ENCODE data around the gene CNTF.

DNA sequence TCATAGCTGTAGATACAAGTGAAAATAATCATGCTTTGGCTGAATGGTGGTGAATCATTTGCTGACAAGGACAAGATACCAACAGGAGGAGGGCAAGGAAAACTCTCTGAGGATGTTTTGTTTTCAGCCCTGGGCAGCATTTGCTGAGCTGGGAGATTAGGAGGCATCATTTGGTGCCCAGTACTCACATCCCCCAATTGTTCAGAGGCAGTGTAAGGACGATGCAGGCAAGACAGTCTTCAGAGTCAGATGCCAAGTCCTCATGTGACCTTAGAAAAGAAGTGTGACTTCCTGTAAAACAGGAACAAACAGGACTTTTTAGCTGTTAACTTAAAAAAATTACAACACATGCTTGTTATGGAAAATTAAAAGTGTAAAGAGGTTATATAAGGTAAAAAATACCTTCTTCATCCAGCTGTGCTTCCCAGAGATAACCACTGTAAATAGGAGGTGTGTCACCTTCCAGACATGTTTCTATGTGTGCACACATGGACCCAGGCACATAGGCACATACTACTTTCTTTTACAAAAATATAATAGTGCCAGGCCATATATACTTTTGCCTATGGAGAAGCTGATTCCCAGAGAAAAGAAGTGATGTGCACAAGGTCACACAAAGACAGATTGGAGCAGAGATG, 18.0 kb downstream of the CNTF start:
- TF ChIP-seq, protein P1, sequence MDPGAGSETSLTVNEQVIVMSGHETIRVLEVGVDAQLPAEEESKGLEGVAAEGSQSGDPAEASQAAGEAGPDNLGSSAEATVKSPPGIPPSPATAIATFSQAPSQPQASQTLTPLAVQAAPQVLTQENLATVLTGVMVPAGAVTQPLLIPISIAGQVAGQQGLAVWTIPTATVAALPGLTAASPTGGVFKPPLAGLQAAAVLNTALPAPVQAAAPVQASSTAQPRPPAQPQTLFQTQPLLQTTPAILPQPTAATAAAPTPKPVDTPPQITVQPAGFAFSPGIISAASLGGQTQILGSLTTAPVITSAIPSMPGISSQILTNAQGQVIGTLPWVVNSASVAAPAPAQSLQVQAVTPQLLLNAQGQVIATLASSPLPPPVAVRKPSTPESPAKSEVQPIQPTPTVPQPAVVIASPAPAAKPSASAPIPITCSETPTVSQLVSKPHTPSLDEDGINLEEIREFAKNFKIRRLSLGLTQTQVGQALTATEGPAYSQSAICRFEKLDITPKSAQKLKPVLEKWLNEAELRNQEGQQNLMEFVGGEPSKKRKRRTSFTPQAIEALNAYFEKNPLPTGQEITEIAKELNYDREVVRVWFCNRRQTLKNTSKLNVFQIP (CRISPR knock-in tag; IDR thresholded peaks at IDR 0.05; ENCODE audit: borderline replicate concordance, low read depth): no peak
- TF ChIP-seq, protein P2, sequence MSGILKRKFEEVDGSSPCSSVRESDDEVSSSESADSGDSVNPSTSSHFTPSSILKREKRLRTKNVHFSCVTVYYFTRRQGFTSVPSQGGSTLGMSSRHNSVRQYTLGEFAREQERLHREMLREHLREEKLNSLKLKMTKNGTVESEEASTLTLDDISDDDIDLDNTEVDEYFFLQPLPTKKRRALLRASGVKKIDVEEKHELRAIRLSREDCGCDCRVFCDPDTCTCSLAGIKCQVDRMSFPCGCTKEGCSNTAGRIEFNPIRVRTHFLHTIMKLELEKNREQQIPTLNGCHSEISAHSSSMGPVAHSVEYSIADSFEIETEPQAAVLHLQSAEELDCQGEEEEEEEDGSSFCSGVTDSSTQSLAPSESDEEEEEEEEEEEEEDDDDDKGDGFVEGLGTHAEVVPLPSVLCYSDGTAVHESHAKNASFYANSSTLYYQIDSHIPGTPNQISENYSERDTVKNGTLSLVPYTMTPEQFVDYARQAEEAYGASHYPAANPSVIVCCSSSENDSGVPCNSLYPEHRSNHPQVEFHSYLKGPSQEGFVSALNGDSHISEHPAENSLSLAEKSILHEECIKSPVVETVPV (CRISPR knock-in tag; IDR thresholded peaks at IDR 0.05): no peak
- no peak for TF ChIP-seq ZNF8 (CRISPR knock-in tag; IDR thresholded peaks at IDR 0.05)
- TF ChIP-seq ARNTL (CRISPR knock-in tag; IDR thresholded peaks at IDR 0.05; ENCODE audit: borderline replicate concordance, low read depth): no peak
- no peak for TF ChIP-seq CSDC2 (CRISPR knock-in tag; IDR thresholded peaks at IDR 0.05)
